H9 (cell line): ENCODE results near the gene OR52M1. TPM values are rescaled to one million over a fixed set of nuclear protein-coding genes. Genes with fewer than 3 reads are reported as not detected.

Source experiments
- DNase-seq: peaks from one replicate; pipeline ENCODE4 v3.0.0-alpha.2; 2017
- H2AFZ ChIP-seq: one replicate; pipeline ENCODE4 v1.6.1; 2013; ENCODE audit warnings: mild to moderate bottlenecking, low read length, control low read depth, moderate library complexity
- H2AK5ac ChIP-seq: 2 replicates; pipeline ENCODE4 v1.6.1; 2013; ENCODE audit warnings: low read length, control low read depth, mixed read lengths; ENCODE audit not compliant: insufficient read length
- H2BK120ac ChIP-seq: one replicate; pipeline ENCODE4 v1.6.1; 2013; ENCODE audit warnings: low read depth, mild to moderate bottlenecking, low read length, control low read depth, inconsistent platforms; ENCODE audit not compliant: poor library complexity, severe bottlenecking
- H2BK12ac ChIP-seq: 2 replicates; pipeline ENCODE4 v1.6.1; 2013; ENCODE audit warnings: low read length, control low read depth, mixed read lengths, low read depth; ENCODE audit not compliant: insufficient read length
- H2BK15ac ChIP-seq: 2 replicates; pipeline ENCODE4 v1.6.1; 2013; ENCODE audit warnings: low read depth, low read length, control low read depth
- H2BK20ac ChIP-seq: one replicate; pipeline ENCODE4 v1.6.1; 2013; ENCODE audit warnings: low read depth, mild to moderate bottlenecking, low read length, control low read depth, inconsistent platforms; ENCODE audit not compliant: poor library complexity, severe bottlenecking
- H2BK5ac ChIP-seq: 2 replicates; pipeline ENCODE4 v1.6.1; 2013; ENCODE audit warnings: low read length, control low read depth, mixed read lengths; ENCODE audit not compliant: insufficient read length
- H3K14ac ChIP-seq: 2 replicates; pipeline ENCODE4 v1.6.1; 2013; ENCODE audit warnings: low read length, control low read depth; ENCODE audit not compliant: insufficient read depth
- H3K18ac ChIP-seq: 2 replicates; pipeline ENCODE4 v1.6.1; 2013; ENCODE audit warnings: low read depth, mild to moderate bottlenecking, mixed read lengths, low read length, control low read depth; ENCODE audit not compliant: insufficient read length
- H3K23ac ChIP-seq: 2 replicates; pipeline ENCODE4 v1.6.1; 2013; ENCODE audit warnings: low read length, control low read depth, mixed read lengths, low read depth; ENCODE audit not compliant: insufficient read length
- H3K23me2 ChIP-seq: 2 replicates; pipeline ENCODE4 v1.6.1; 2013; ENCODE audit warnings: low read depth, mild to moderate bottlenecking, mixed read lengths, low read length, control low read depth; ENCODE audit not compliant: insufficient read length, poor library complexity, severe bottlenecking
- H3K27ac ChIP-seq: 2 replicates; pipeline ENCODE4 v1.5.1; 2013; ENCODE audit warnings: low read length, control low read depth, mixed read lengths, low read depth; ENCODE audit not compliant: insufficient read length
- H3K27me3 ChIP-seq: 2 replicates; pipeline ENCODE4 v1.6.1; 2013; ENCODE audit warnings: low read length, control low read depth, inconsistent platforms; ENCODE audit not compliant: insufficient read depth
- H3K4ac ChIP-seq: 2 replicates; pipeline ENCODE4 v1.6.1; 2013; ENCODE audit warnings: low read depth, mild to moderate bottlenecking, control low read depth, inconsistent platforms, low read length, moderate library complexity
- H3K4me1 ChIP-seq: 2 replicates; pipeline ENCODE4 v1.6.1; 2013; ENCODE audit warnings: low read length, control low read depth, inconsistent platforms; ENCODE audit not compliant: insufficient read depth
- H3K4me2 ChIP-seq: 2 replicates; pipeline ENCODE4 v1.6.1; 2013; ENCODE audit warnings: low read length, control low read depth, mixed read lengths; ENCODE audit not compliant: insufficient read length, insufficient read depth
- H3K56ac ChIP-seq: 2 replicates; pipeline ENCODE4 v1.6.1; 2013; ENCODE audit warnings: low read depth, mild to moderate bottlenecking, mixed read lengths, low read length, control low read depth; ENCODE audit not compliant: insufficient read length
- H3K79me1 ChIP-seq: 2 replicates; pipeline ENCODE4 v1.6.1; 2013; ENCODE audit warnings: low read depth, mild to moderate bottlenecking, moderate library complexity, low read length, control low read depth, inconsistent platforms; ENCODE audit not compliant: insufficient read depth, poor library complexity, severe bottlenecking
- H3K79me2 ChIP-seq: 2 replicates; pipeline ENCODE4 v1.6.1; 2013; ENCODE audit warnings: low read length, control low read depth, inconsistent platforms; ENCODE audit not compliant: insufficient read depth
- H3K9ac ChIP-seq: 2 replicates; pipeline ENCODE4 v1.6.1; 2013; ENCODE audit warnings: low read length, control low read depth, mixed read lengths; ENCODE audit not compliant: insufficient read length; ENCODE audit errors: extremely low read depth
- H3K9me3 ChIP-seq: one replicate; pipeline ENCODE4 v1.6.1; 2013; ENCODE audit warnings: low read depth, low read length, inconsistent platforms; ENCODE audit not compliant: control insufficient read depth
- H3T11ph ChIP-seq: one replicate; pipeline ENCODE4 v1.6.1; 2013; ENCODE audit warnings: mild to moderate bottlenecking, low read length, control low read depth, inconsistent platforms
- H4K20me1 ChIP-seq: one replicate; pipeline ENCODE4 v1.6.1; 2013; ENCODE audit not compliant: control insufficient read depth, insufficient read length, insufficient read depth
- H4K5ac ChIP-seq: 2 replicates; pipeline ENCODE4 v1.6.1; 2013; ENCODE audit warnings: low read depth, mild to moderate bottlenecking, mixed read lengths, low read length, control low read depth; ENCODE audit not compliant: insufficient read length
- H4K8ac ChIP-seq: replicated peaks from 2 replicates; pipeline ENCODE4 v1.6.1; 2013; ENCODE audit warnings: low read length, control low read depth, mixed read lengths, low read depth; ENCODE audit not compliant: insufficient read length
- H4K91ac ChIP-seq: 2 replicates; pipeline ENCODE4 v1.6.1; 2013; ENCODE audit warnings: low read depth, mild to moderate bottlenecking, moderate library complexity, mixed read lengths, low read length, control low read depth; ENCODE audit not compliant: insufficient read length
- H3K27ac Mint-ChIP-seq, 3 experiments: 2 replicates in 2 of 3; 3 replicates in 1 of 3; pipeline ENCODE4 v1.8.0; 2020 to 2021; ENCODE audit warnings: mixed read lengths in 3 of 3, mild to moderate bottlenecking in 1 of 3, moderate library complexity in 1 of 3
- H3K27me3 Mint-ChIP-seq: 2 replicates; pipeline ENCODE4 v1.8.0; 2021; ENCODE audit warnings: low read depth, mild to moderate bottlenecking, moderate library complexity, mixed read lengths
- H3K36me3 Mint-ChIP-seq, 3 experiments: 2 replicates in 2 of 3; 3 replicates in 1 of 3; pipeline ENCODE4 v1.8.0; 2020 to 2021; ENCODE audit warnings: low read depth in 3 of 3, mixed read lengths in 3 of 3; ENCODE audit not compliant: insufficient read depth in 1 of 3
- H3K4me1 Mint-ChIP-seq, 2 experiments: 2 replicates each; pipeline ENCODE4 v1.8.0; 2020; ENCODE audit warnings: mixed read lengths in 2 of 2
- H3K4me3 Mint-ChIP-seq, 2 experiments: 2 replicates in 1 of 2; 3 replicates in 1 of 2; pipeline ENCODE4 v1.8.0; 2020 to 2021; ENCODE audit warnings: mild to moderate bottlenecking in 2 of 2, mixed read lengths in 2 of 2, moderate library complexity in 1 of 2
- H3K9me3 Mint-ChIP-seq, 2 experiments: 2 replicates in 1 of 2; 3 replicates in 1 of 2; pipeline ENCODE4 v1.8.0; 2020; ENCODE audit warnings: mild to moderate bottlenecking in 2 of 2, mixed read lengths in 2 of 2, moderate library complexity in 1 of 2
- WGBS: extraction: QIAGEN DNeasy Blood & Tissue Kit; methylation state at CpG from one replicate; pipeline ENCODE4 v1.1.7; 2013; ENCODE audit warnings: missing lambda C conversion rate, low lambda C conversion rate, mixed read lengths; ENCODE audit not compliant: insufficient read length; ENCODE audit errors: extremely low coverage; 5-methylcytosine and 5-hydroxymethylcytosine counted together
- total RNA-seq: library from RNA; stranded (reverse); gene quantifications from 2 replicates; pipeline ENCODE4 v1.2.1, GENCODE V29; 2021
- TF ChIP-seq, protein P1 (sequence below): fragments of 200-600 bp; sonication (generic); conservative IDR thresholded peaks from 3 replicates; pipeline ENCODE4 v1.8.0; 2021; ENCODE audit warnings: antibody characterized with exemption, mild to moderate bottlenecking

The OR52M1 gene
- total RNA-seq, 1 experiment from 2014 or later, result not detected

DNA sequence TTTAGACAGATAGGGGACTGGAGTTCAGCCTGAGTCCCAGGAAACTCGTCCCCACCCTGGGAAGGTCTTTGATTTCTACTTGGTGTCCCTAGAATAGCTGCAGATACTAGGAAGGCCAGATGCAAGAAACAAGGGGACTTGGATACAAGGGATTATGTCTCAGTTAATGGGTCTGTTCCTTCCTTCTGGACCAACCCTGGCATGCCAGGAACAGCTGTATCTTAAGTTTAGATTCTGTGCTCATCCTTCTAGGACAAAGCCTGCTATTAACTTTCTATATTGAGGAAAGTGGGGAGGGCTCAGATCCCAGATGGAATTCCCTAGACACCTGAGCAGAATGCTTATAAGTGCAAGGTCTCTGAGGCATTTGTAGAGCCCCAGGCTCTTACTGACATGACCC lies 3.9 kb upstream of the OR52M1 start:
- Histone ChIP-seq H2BK5ac (no peak overlapping the region), H3T11ph (no peak overlapping the region), H3K79me2 (no peaks in the 10 kb centered on the region), H3K79me1 (no peaks in the 10 kb centered on the region), H3K23ac (no peak overlapping the region), H3K9ac (no peak overlapping the region), H3K4ac (no peak overlapping the region), H3K4me1 (no peaks in the 10 kb centered on the region), H3K18ac (no peak overlapping the region), H4K91ac (no peak overlapping the region), H3K14ac (no peak overlapping the region), H2AFZ (no peak overlapping the region), H2BK15ac (no peak overlapping the region), H2BK20ac (no peak overlapping the region), H3K56ac (no peak overlapping the region), H4K5ac (no peak overlapping the region), H2AK5ac (no peak overlapping the region), H3K9me3 (no peaks in the 10 kb centered on the region), H3K27ac (no peak overlapping the region), H3K4me2 (no peak overlapping the region), H2BK120ac (no peak overlapping the region), H3K23me2 (no peaks in the 10 kb centered on the region), H2BK12ac (no peak overlapping the region), H3K27me3 (no peaks in the 10 kb centered on the region), H4K8ac (no peak overlapping the region), H4K20me1 (no peaks in the 10 kb centered on the region)
- Mint-ChIP-seq H3K27ac (no peak overlapping the region), H3K4me3 (no peak overlapping the region), H3K36me3 (no peaks in the 10 kb centered on the region), H3K9me3 (no peaks in the 10 kb centered on the region), H3K27me3 (peaks cover 23% of the 10 kb centered on the region), H3K4me1 (no peaks in the 10 kb centered on the region)
- TF ChIP-seq, protein P1, sequence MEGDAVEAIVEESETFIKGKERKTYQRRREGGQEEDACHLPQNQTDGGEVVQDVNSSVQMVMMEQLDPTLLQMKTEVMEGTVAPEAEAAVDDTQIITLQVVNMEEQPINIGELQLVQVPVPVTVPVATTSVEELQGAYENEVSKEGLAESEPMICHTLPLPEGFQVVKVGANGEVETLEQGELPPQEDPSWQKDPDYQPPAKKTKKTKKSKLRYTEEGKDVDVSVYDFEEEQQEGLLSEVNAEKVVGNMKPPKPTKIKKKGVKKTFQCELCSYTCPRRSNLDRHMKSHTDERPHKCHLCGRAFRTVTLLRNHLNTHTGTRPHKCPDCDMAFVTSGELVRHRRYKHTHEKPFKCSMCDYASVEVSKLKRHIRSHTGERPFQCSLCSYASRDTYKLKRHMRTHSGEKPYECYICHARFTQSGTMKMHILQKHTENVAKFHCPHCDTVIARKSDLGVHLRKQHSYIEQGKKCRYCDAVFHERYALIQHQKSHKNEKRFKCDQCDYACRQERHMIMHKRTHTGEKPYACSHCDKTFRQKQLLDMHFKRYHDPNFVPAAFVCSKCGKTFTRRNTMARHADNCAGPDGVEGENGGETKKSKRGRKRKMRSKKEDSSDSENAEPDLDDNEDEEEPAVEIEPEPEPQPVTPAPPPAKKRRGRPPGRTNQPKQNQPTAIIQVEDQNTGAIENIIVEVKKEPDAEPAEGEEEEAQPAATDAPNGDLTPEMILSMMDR, result no peak
- DNase-seq, result no peak
- WGBS, result no CpG with 5 or more reads among the region's 1 CpG
